ENCODE data around the gene SPAAR.

DNA sequence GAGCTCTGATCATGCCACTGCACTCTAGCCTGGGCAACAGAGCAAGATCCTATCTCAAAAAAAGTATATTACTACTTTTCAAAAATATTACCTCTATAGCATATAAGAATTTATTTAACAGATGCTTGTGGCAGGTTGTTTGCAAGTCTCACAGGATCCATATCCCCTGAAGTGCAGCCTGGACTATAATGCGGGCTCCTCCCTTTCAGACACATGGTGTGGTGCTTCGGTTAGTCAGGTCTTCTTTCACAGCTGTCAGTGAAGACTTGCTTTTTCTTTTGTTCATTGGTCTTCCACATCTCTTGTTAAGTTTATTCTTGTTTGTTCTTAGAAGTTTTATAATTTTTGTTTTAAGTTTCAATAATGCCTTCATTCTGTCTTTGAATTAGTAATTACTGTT, 12.7 kb upstream of the SPAAR start:
- TF ChIP-seq CTCF (IDR thresholded peaks at IDR 0.05): no peak
- no peak for TF ChIP-seq POLR2AphosphoS5 (IDR thresholded peaks at IDR 0.05)

Measured in upper lobe of left lung (tissue), 4 donors.